Measurements from ENCODE around the gene KDM4B.

- TF ChIP-seq POLR2A (IDR thresholded peaks at IDR 0.05) (no peak), CTCF (IDR thresholded peaks at IDR 0.05) (no peak)
Observed at GRCh38 chr19:5095568-5095850, 126.6 kb downstream of the KDM4B start.
